Loucy (cell line): ENCODE results near the gene CNOT11.

ENCODE experiments used
- H2AFZ ChIP-seq: fragments of 200-600 bp; sonication (generic); 2 replicates; pipeline ENCODE4 v1.6.0; 2016; ENCODE audit warnings: antibody characterized with exemption, mild to moderate bottlenecking, low read length, moderate library complexity
- H3F3A ChIP-seq: fragments of 200-600 bp; 2 replicates; pipeline ENCODE4 v1.6.0; 2016; ENCODE audit warnings: antibody characterized with exemption, low read depth, mild to moderate bottlenecking
- H3K27me3 ChIP-seq: fragments of 200-600 bp; sonication (generic); 2 replicates; pipeline ENCODE4 v1.6.1; 2014; ENCODE audit warnings: low read length, mild to moderate bottlenecking; ENCODE audit not compliant: insufficient read depth, poor library complexity, severe bottlenecking
- H3K36me3 ChIP-seq: fragments of 200-600 bp; sonication (generic); 2 replicates; pipeline ENCODE4 v1.6.1; 2016; ENCODE audit warnings: low read length; ENCODE audit not compliant: insufficient read depth
- H3K4me1 ChIP-seq: fragments of 200-600 bp; sonication (generic); 2 replicates; pipeline ENCODE4 v1.5.1; 2014; ENCODE audit warnings: low read length, mild to moderate bottlenecking; ENCODE audit not compliant: insufficient read depth, poor library complexity, severe bottlenecking
- H3K4me2 ChIP-seq: fragments of 200-600 bp; sonication (generic); 2 replicates; pipeline ENCODE4 v1.6.0; 2014; ENCODE audit warnings: antibody characterized with exemption, low read length, low read depth, mild to moderate bottlenecking; ENCODE audit not compliant: poor library complexity, severe bottlenecking
- H3K4me3 ChIP-seq: fragments of 200-600 bp; sonication (generic); 2 replicates; pipeline ENCODE4 v1.5.1; 2014; ENCODE audit warnings: low read length, mild to moderate bottlenecking, mixed read lengths; ENCODE audit not compliant: poor library complexity, severe bottlenecking
- H3K79me2 ChIP-seq: fragments of 200-600 bp; sonication (generic); 2 replicates; pipeline ENCODE4 v1.6.1; 2014; ENCODE audit warnings: low read length; ENCODE audit not compliant: insufficient read depth
- H3K9ac ChIP-seq: fragments of 200-600 bp; sonication (generic); 2 replicates; pipeline ENCODE4 v1.6.0; 2014; ENCODE audit warnings: mild to moderate bottlenecking, low read depth, low read length, moderate library complexity; ENCODE audit not compliant: poor library complexity, severe bottlenecking
- H3K9me2 ChIP-seq: fragments of 200-600 bp; sonication (generic); replicated peaks from 2 replicates; pipeline ENCODE4 v1.6.1; 2016; ENCODE audit warnings: low read depth, low read length, mixed read lengths
- H3K9me3 ChIP-seq: fragments of 200-600 bp; sonication (generic); 2 replicates; pipeline ENCODE4 v1.6.1; 2014; ENCODE audit warnings: mild to moderate bottlenecking, antibody characterized with exemption, low read length, low read depth; ENCODE audit not compliant: insufficient read depth
- H4K20me1 ChIP-seq: fragments of 200-600 bp; sonication (generic); 2 replicates; pipeline ENCODE4 v1.6.0; 2014; ENCODE audit warnings: antibody characterized with exemption, low read length, mild to moderate bottlenecking; ENCODE audit not compliant: insufficient read depth, poor library complexity, severe bottlenecking
- CTCF ChIP-seq: fragments of 200-600 bp; sonication (generic); conservative IDR thresholded peaks from 2 replicates; pipeline ENCODE4 v1.5.1; 2014; ENCODE audit warnings: mild to moderate bottlenecking, antibody characterized with exemption, low read length
- EZH2phosphoT487 ChIP-seq: fragments of 200-600 bp; IDR thresholded peaks from 2 replicates; pipeline ENCODE4 v1.6.1; 2018; ENCODE audit warnings: antibody characterized with exemption, mild to moderate bottlenecking, moderate library complexity, borderline replicate concordance

Gene CNOT11

GRCh38 chr2:101262142-101262541, 9.5 kb downstream of the CNOT11 start:
- peaks cover 9% of the 10 kb centered on the region for H3K4me1 ChIP-seq
- H3K9me3 ChIP-seq, result peaks cover 4% of the 10 kb centered on the region; the same call in 1 of the 2 replicates
- peaks cover 5% of the 10 kb centered on the region for H4K20me1 ChIP-seq
- H3K9me2 ChIP-seq, result no peaks in the 10 kb centered on the region
- peaks cover 62% of the 10 kb centered on the region; the same call in 1 of the 2 replicates for H3K36me3 ChIP-seq
- peaks cover 22% of the 10 kb centered on the region for H3K79me2 ChIP-seq
- H3K9ac ChIP-seq, result no peak overlapping the region
- peaks cover 3% of the 10 kb centered on the region; the same call in 1 of the 2 replicates for H3F3A ChIP-seq
- TF ChIP-seq CTCF (no peak), EZH2phosphoT487 (no peak)
- no peak overlapping the region for H3K4me2 ChIP-seq
- H3K27me3 ChIP-seq, result no peaks in the 10 kb centered on the region
- H3K4me3 ChIP-seq, result no peak overlapping the region
- no peak overlapping the region for H2AFZ ChIP-seq

- Histone ChIP-seq H3K9ac (no peak overlapping the region), H3K36me3 (peaks cover 64% of the 10 kb centered on the region; the same call in 1 of the 2 replicates), H2AFZ (no peak overlapping the region), H3K4me2 (no peak overlapping the region), H3K9me3 (peaks cover 4% of the 10 kb centered on the region; the same call in 1 of the 2 replicates), H4K20me1 (no peaks in the 10 kb centered on the region), H3K27me3 (no peaks in the 10 kb centered on the region), H3K9me2 (no peaks in the 10 kb centered on the region), H3F3A (peaks cover 3% of the 10 kb centered on the region; the same call in 1 of the 2 replicates), H3K4me3 (no peak overlapping the region), H3K4me1 (peaks cover 18% of the 10 kb centered on the region), H3K79me2 (peaks cover 16% of the 10 kb centered on the region; the same call in 1 of the 2 replicates)
- TF ChIP-seq CTCF, result no peak
- TF ChIP-seq EZH2phosphoT487, result no peak
Measured at GRCh38 chr2:101263377-101263800, 10.7 kb downstream of the CNOT11 start.

GRCh38 chr2:101264360-101264939, 11.8 kb downstream of the CNOT11 start:
- Histone ChIP-seq H3K4me1 (peaks cover 20% of the 10 kb centered on the region), H3K27me3 (no peaks in the 10 kb centered on the region), H3K4me2 (no peak overlapping the region), H3K36me3 (peaks cover 63% of the 10 kb centered on the region; the same call in 1 of the 2 replicates), H3K4me3 (no peak overlapping the region), H3F3A (peaks cover 3% of the 10 kb centered on the region; the same call in 1 of the 2 replicates), H3K9me3 (no peaks in the 10 kb centered on the region), H2AFZ (no peak overlapping the region), H3K79me2 (peaks cover 6% of the 10 kb centered on the region; the same call in 1 of the 2 replicates), H4K20me1 (no peaks in the 10 kb centered on the region), H3K9me2 (no peaks in the 10 kb centered on the region), H3K9ac (no peak overlapping the region)
- TF ChIP-seq EZH2phosphoT487 (no peak), CTCF (no peak)
